ENCODE measurements around the gene TDP2.
"Not testable (repeated sequence)": the region's sequence is repeated elsewhere in the genome, so short reads cannot be mapped to it uniquely, and the experiment has no call there.

Gene TDP2

GRCh38 chr6:24644377-24644776 is 22.3 kb downstream of the TDP2 start:
- H3K4me3 ChIP-seq (ENCODE audit: low read depth, low read length), result no peak overlapping the region
- H3K27ac ChIP-seq (ENCODE audit: low read depth, low read length), result no peak overlapping the region
- no peak overlapping the region for H3K9ac ChIP-seq (ENCODE audit: low read length)

DNA sequence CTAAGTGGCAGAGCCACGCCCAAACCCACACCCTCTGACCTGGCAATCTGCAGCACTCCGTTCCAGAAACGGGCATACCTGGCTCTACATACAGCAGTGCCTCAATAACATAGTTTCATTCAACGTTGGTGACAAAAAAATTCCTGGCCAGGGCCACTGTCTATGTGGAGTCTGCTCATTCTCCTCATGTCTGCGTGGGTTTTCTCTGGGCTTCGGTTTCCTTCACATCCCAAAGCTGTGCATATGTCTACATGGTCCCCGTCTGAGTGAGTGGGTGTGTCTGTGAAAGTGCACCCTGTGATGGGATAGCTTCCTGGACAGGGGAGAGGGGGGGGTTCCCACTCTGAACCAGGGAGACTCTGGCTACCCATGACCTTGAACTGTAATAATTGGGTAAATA is 22.8 kb downstream of the TDP2 start:
- H3K4me3 ChIP-seq (ENCODE audit: low read depth, low read length), result no peak overlapping the region
- no peaks in the 10 kb centered on the region for H3K36me3 ChIP-seq (ENCODE audit: control insufficient read depth, insufficient read depth, low read length)
- H3K9me3 ChIP-seq (ENCODE audit: control insufficient read depth, insufficient read depth, low read depth, low read length), result no peaks in the 10 kb centered on the region
- H3K27me3 ChIP-seq (ENCODE audit: control insufficient read depth, insufficient read depth, low read length), result peaks cover 21% of the 10 kb centered on the region
- H3K9ac ChIP-seq (ENCODE audit: low read length), result no peak overlapping the region
- no peak overlapping the region for H3K27ac ChIP-seq (ENCODE audit: low read depth, low read length)
- peaks cover 8% of the 10 kb centered on the region; the same call in 1 of the 2 replicates for H3K4me1 ChIP-seq (ENCODE audit: control insufficient read depth, insufficient read depth, low read length)

More at GRCh38 chr6:24644377-24644776, 22.3 kb downstream of the TDP2 start:
- peaks cover 21% of the 10 kb centered on the region for H3K27me3 ChIP-seq (ENCODE audit: control insufficient read depth, insufficient read depth, low read length)
- peaks cover 8% of the 10 kb centered on the region; the same call in 1 of the 2 replicates for H3K4me1 ChIP-seq (ENCODE audit: control insufficient read depth, insufficient read depth, low read length)
- H3K9me3 ChIP-seq (ENCODE audit: control insufficient read depth, insufficient read depth, low read depth, low read length), result no peaks in the 10 kb centered on the region
- no peaks in the 10 kb centered on the region for H3K36me3 ChIP-seq (ENCODE audit: control insufficient read depth, insufficient read depth, low read length)

DNA sequence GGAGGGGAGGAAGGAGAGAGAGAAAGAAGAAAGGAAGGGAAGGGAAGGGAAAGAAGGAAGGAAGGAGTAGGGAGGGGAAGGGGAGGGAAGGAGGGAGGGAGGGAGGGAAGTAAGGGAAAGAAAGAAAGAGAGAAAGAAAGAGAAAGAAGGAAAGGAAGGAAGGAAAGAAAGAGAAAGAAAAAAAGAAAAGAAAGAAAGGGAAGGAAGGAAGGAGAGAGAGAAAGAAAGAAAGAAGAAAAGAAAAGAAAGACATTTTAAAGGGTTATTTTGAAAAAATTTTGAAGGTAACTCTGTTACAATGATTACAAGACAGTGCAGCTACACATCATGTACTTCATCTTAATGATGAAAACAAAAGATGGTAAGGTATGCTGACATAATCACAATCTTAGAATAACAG is 24.6 kb downstream of the TDP2 start:
- peaks cover 8% of the 10 kb centered on the region; the same call in 1 of the 2 replicates for H3K4me1 ChIP-seq (ENCODE audit: control insufficient read depth, insufficient read depth, low read length)
- H3K9me3 ChIP-seq (ENCODE audit: control insufficient read depth, insufficient read depth, low read depth, low read length), result no peaks in the 10 kb centered on the region
- H3K4me3 ChIP-seq (ENCODE audit: low read depth, low read length), result no peak overlapping the region

GRCh38 chr6:24640631-24641030 is 26.1 kb downstream of the TDP2 start:
- not testable (repeated sequence) for H3K27ac ChIP-seq (ENCODE audit: low read depth, low read length); H3K9ac ChIP-seq (ENCODE audit: low read length); H3K9me3 ChIP-seq (ENCODE audit: control insufficient read depth, insufficient read depth, low read depth, low read length); H3K4me1 ChIP-seq (ENCODE audit: control insufficient read depth, insufficient read depth, low read length); H3K4me3 ChIP-seq (ENCODE audit: low read depth, low read length); H3K36me3 ChIP-seq (ENCODE audit: control insufficient read depth, insufficient read depth, low read length)
- H3K27me3 ChIP-seq (ENCODE audit: control insufficient read depth, insufficient read depth, low read length), result peaks cover 20% of the 10 kb centered on the region

More for the DNA sequence above, 24.6 kb downstream of the TDP2 start:
- Histone ChIP-seq H3K27ac (ENCODE audit: low read depth, low read length) (no peak overlapping the region), H3K9ac (ENCODE audit: low read length) (no peak overlapping the region), H3K36me3 (ENCODE audit: control insufficient read depth, insufficient read depth, low read length) (no peaks in the 10 kb centered on the region), H3K27me3 (ENCODE audit: control insufficient read depth, insufficient read depth, low read length) (peaks cover 21% of the 10 kb centered on the region)

DNA sequence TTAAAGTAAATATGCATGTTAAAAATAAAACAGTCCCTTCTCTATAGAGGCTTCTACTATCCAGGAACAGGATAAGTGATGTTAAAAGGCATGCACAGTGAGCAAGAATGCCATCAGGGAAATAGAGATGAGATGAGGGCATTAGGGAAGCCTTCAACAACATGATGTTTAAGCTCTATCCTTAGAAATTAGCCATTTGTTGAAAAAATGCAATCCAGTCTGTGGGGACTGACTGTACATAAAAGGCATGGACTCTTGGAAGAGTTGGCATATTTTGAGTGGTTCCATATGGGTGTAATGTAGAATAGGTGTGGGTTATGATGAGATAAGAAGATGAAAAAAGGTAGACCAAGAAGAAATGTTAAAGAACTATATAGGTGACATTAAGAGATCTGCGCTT is 26.5 kb downstream of the TDP2 start:
- Histone ChIP-seq H3K4me1 (ENCODE audit: control insufficient read depth, insufficient read depth, low read length) (0 out of 2 replicates have a peak, but pooled peaks cover 2% of the 10 kb centered on the region), H3K4me3 (ENCODE audit: low read depth, low read length) (no peak overlapping the region), H3K36me3 (ENCODE audit: control insufficient read depth, insufficient read depth, low read length) (no peaks in the 10 kb centered on the region), H3K9ac (ENCODE audit: low read length) (no peak overlapping the region), H3K27me3 (ENCODE audit: control insufficient read depth, insufficient read depth, low read length) (peaks cover 15% of the 10 kb centered on the region), H3K27ac (ENCODE audit: low read depth, low read length) (no peak overlapping the region), H3K9me3 (ENCODE audit: control insufficient read depth, insufficient read depth, low read depth, low read length) (no peaks in the 10 kb centered on the region)

DNA sequence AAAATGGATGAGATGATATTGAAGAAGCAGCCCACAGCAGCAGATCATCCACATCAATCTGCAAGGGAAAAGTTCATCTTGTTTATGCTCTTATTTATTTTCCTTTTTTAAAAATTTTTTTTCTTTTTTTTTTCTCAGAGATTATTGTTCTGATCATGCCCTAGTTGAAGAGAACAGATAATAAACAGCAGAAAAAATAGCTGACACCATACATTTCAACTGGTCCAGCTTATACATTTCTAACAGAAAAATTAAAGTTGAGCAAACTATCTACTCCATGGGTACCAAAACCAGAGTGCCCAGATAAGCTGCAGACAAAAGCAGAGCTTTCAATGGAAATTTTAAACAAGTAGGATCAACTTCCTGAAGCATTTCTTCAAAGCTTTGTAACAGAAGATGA is 30.0 kb downstream of the TDP2 start:
- Histone ChIP-seq H3K27me3 (ENCODE audit: control insufficient read depth, insufficient read depth, low read length) (no peaks in the 10 kb centered on the region), H3K9ac (ENCODE audit: low read length) (no peak overlapping the region), H3K4me3 (ENCODE audit: low read depth, low read length) (no peak overlapping the region)

GRCh38 chr6:24632573-24632972 is 34.1 kb downstream of the TDP2 start:
- Histone ChIP-seq H3K27ac (ENCODE audit: low read depth, low read length) (no peak overlapping the region), H3K4me3 (ENCODE audit: low read depth, low read length) (no peak overlapping the region), H3K9me3 (ENCODE audit: control insufficient read depth, insufficient read depth, low read depth, low read length) (no peaks in the 10 kb centered on the region), H3K9ac (ENCODE audit: low read length) (no peak overlapping the region), H3K27me3 (ENCODE audit: control insufficient read depth, insufficient read depth, low read length) (no peaks in the 10 kb centered on the region), H3K4me1 (ENCODE audit: control insufficient read depth, insufficient read depth, low read length) (peaks cover 12% of the 10 kb centered on the region), H3K36me3 (ENCODE audit: control insufficient read depth, insufficient read depth, low read length) (no peaks in the 10 kb centered on the region)

More for the DNA sequence above, 30.0 kb downstream of the TDP2 start:
- H3K27ac ChIP-seq (ENCODE audit: low read depth, low read length), result no peak overlapping the region
- no peaks in the 10 kb centered on the region for H3K9me3 ChIP-seq (ENCODE audit: control insufficient read depth, insufficient read depth, low read depth, low read length)
- H3K36me3 ChIP-seq (ENCODE audit: control insufficient read depth, insufficient read depth, low read length), result no peaks in the 10 kb centered on the region
- H3K4me1 ChIP-seq (ENCODE audit: control insufficient read depth, insufficient read depth, low read length), result peaks cover 2% of the 10 kb centered on the region; the same call in 1 of the 2 replicates

- Histone ChIP-seq H3K4me1 (ENCODE audit: control insufficient read depth, insufficient read depth, low read length) (peaks cover 12% of the 10 kb centered on the region), H3K9ac (ENCODE audit: low read length) (no peak overlapping the region), H3K27ac (ENCODE audit: low read depth, low read length) (no peak overlapping the region), H3K36me3 (ENCODE audit: control insufficient read depth, insufficient read depth, low read length) (no peaks in the 10 kb centered on the region), H3K4me3 (ENCODE audit: low read depth, low read length) (no peak overlapping the region), H3K9me3 (ENCODE audit: control insufficient read depth, insufficient read depth, low read depth, low read length) (no peaks in the 10 kb centered on the region), H3K27me3 (ENCODE audit: control insufficient read depth, insufficient read depth, low read length) (no peaks in the 10 kb centered on the region)
Observed at GRCh38 chr6:24631671-24632070, 35.0 kb downstream of the TDP2 start.

- Histone ChIP-seq H3K4me3 (ENCODE audit: low read depth, low read length) (no peak overlapping the region), H3K27ac (ENCODE audit: low read depth, low read length) (no peak overlapping the region), H3K36me3 (ENCODE audit: control insufficient read depth, insufficient read depth, low read length) (no peaks in the 10 kb centered on the region), H3K4me1 (ENCODE audit: control insufficient read depth, insufficient read depth, low read length) (peaks cover 12% of the 10 kb centered on the region), H3K9me3 (ENCODE audit: control insufficient read depth, insufficient read depth, low read depth, low read length) (no peaks in the 10 kb centered on the region), H3K27me3 (ENCODE audit: control insufficient read depth, insufficient read depth, low read length) (no peaks in the 10 kb centered on the region), H3K9ac (ENCODE audit: low read length) (no peak overlapping the region)
Observed at GRCh38 chr6:24630856-24631505, 35.7 kb downstream of the TDP2 start.

GRCh38 chr6:24621626-24622289 is 44.9 kb downstream of the TDP2 start:
- H3K4me1 ChIP-seq (ENCODE audit: control insufficient read depth, insufficient read depth, low read length), result no peaks in the 10 kb centered on the region

DNA sequence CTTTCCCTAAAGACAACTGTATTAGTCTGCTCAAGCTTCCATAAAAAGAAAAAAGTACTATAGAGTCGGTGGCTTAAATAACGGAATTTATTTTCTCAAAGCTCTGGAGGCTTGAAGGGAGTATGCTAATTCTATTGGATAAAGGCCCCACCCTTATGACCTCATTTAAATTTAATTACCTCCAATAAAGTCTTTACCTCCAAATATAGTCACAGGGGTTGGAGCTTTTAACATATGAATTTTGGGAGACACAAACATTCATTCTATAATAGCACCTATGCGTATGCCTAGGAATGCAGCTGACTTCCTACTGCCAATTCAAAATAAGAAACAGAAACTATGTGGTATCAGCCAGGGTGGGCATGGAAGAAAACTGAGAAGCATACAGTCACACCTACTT is 46.1 kb downstream of the TDP2 start:
- Histone ChIP-seq H3K9me3 (ENCODE audit: control insufficient read depth, insufficient read depth, low read depth, low read length) (no peaks in the 10 kb centered on the region), H3K36me3 (ENCODE audit: control insufficient read depth, insufficient read depth, low read length) (no peaks in the 10 kb centered on the region), H3K27ac (ENCODE audit: low read depth, low read length) (no peak overlapping the region), H3K4me3 (ENCODE audit: low read depth, low read length) (no peak overlapping the region), H3K4me1 (ENCODE audit: control insufficient read depth, insufficient read depth, low read length) (no peaks in the 10 kb centered on the region), H3K9ac (ENCODE audit: low read length) (no peak overlapping the region), H3K27me3 (ENCODE audit: control insufficient read depth, insufficient read depth, low read length) (no peaks in the 10 kb centered on the region)

More at GRCh38 chr6:24621626-24622289, 44.9 kb downstream of the TDP2 start:
- no peaks in the 10 kb centered on the region for H3K36me3 ChIP-seq (ENCODE audit: control insufficient read depth, insufficient read depth, low read length)
- H3K27me3 ChIP-seq (ENCODE audit: control insufficient read depth, insufficient read depth, low read length), result no peaks in the 10 kb centered on the region
- no peak overlapping the region for H3K4me3 ChIP-seq (ENCODE audit: low read depth, low read length)
- H3K9me3 ChIP-seq (ENCODE audit: control insufficient read depth, insufficient read depth, low read depth, low read length), result no peaks in the 10 kb centered on the region
- H3K27ac ChIP-seq (ENCODE audit: low read depth, low read length), result no peak overlapping the region
- H3K9ac ChIP-seq (ENCODE audit: low read length), result no peak overlapping the region
